HG03354 (cell line): Measurements from ENCODE around the gene DBH.

Experiments used
- ATAC-seq: cut with Tn5 transposase; IDR thresholded peaks from one replicate; pipeline ENCODE4 v1.9.1; 2021; ENCODE audit warnings: mild to moderate bottlenecking; ENCODE audit not compliant: unreplicated experiment, poor library complexity, severe bottlenecking

The DBH gene

GRCh38 chr9:133707065-133707762 lies 71.1 kb downstream of the DBH start:
- ATAC-seq, result no peak

DNA sequence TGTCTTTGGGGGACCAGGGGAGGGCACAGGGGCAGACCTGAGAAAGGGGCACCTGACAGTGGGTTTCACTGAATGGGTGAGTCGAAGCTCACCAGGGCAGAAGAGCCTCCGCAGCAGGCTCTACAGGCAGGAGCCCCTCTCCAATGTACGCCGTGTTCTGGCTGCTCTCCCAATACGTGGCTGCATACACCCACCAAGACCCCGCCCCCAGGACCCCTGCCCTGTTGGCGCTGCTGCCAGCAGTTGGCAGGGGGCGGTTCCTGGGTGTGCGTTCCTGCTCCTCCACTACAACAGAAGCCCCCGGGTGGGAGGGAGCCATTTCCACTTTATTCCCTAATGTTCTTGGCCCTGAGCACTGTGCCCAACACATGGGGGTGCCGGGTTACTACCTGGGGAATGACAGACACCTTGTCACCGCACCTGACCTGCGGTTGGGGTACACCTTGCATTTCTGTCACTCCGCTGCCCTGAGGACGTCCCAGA lies 71.6 kb downstream of the DBH start:
- no peak for ATAC-seq

DNA sequence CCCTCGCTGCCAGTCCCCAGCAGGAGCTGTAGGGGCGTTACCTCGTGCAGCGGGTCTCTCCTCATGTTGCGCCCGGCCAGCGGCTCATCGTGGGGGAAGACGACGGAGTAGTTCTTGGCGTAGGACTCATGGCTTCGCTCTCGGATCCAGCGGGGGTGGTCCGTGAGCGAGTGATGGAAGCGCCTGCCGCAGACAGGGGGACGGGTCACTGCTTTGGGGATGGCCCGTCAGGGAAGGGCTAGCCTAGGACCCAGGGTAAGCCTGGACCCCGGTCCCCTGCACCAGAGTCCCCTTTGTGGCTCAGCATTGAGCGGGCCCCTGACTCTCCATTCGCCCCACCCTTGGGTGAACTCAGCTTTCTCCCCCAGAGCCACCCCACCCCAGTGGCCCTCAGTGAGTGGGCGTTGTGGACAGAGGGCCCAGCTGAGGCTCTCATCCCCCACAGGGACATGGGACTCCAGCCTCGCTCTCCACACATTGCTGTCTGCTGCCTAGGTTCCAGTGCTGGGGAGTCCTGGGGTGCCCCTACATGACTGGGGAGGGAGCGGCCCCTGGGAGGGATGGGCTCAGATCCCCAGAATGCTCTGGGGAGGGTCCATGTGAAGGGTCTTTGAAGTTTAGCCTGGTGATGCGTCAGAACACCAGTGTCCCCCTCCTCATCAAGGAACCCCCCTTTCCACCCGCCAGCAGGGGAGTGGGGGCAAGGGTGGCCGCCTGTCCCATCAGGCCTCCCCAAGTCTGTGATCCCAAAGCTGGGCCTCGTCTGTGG lies 72.3 kb downstream of the DBH start:
- no peak for ATAC-seq
